ENCODE data around the gene SNX19.

The SNX19 gene

GRCh38 chr11:130873761-130874160 lies 42.5 kb downstream of the SNX19 start:
- Histone ChIP-seq H3K9ac (ENCODE audit: low read length in 2 of 2) (no peak overlapping the region), H3K27me3 (ENCODE audit: control insufficient read depth in 1 of 2, insufficient read depth in 2 of 2, low read length in 2 of 2) (no peaks in the 10 kb centered on the region), H3K4me3 (ENCODE audit: low read length in 2 of 2) (no peak overlapping the region), H3K36me3 (ENCODE audit: control insufficient read depth in 2 of 2, insufficient read depth in 2 of 2, low read length in 2 of 2) (peaks cover 28 to 40% of the 10 kb centered on the region in 2 donors), H3K9me3 (ENCODE audit: control insufficient read depth in 2 of 2, low read length in 2 of 2) (no peaks in the 10 kb centered on the region), H3K4me1 (ENCODE audit: control insufficient read depth, insufficient read depth, low read length) (peaks cover 11% of the 10 kb centered on the region), H3K27ac (ENCODE audit: low read length) (no peak overlapping the region)

GRCh38 chr11:130872981-130873380 lies 43.3 kb downstream of the SNX19 start:
- peaks cover 22 to 33% of the 10 kb centered on the region in 2 donors for H3K36me3 ChIP-seq (ENCODE audit: control insufficient read depth in 2 of 2, insufficient read depth in 2 of 2, low read length in 2 of 2)
- H3K9ac ChIP-seq (ENCODE audit: low read length in 2 of 2), result no peak overlapping the region
- H3K27ac ChIP-seq (ENCODE audit: low read length), result peak overlapping the region; percentile 62
- peaks cover 11% of the 10 kb centered on the region for H3K4me1 ChIP-seq (ENCODE audit: control insufficient read depth, insufficient read depth, low read length)
- H3K4me3 ChIP-seq (ENCODE audit: low read length in 2 of 2), result no peak overlapping the region
- no peaks in the 10 kb centered on the region for H3K27me3 ChIP-seq (ENCODE audit: control insufficient read depth in 1 of 2, insufficient read depth in 2 of 2, low read length in 2 of 2)
- no peaks in the 10 kb centered on the region for H3K9me3 ChIP-seq (ENCODE audit: control insufficient read depth in 2 of 2, low read length in 2 of 2)

DNA sequence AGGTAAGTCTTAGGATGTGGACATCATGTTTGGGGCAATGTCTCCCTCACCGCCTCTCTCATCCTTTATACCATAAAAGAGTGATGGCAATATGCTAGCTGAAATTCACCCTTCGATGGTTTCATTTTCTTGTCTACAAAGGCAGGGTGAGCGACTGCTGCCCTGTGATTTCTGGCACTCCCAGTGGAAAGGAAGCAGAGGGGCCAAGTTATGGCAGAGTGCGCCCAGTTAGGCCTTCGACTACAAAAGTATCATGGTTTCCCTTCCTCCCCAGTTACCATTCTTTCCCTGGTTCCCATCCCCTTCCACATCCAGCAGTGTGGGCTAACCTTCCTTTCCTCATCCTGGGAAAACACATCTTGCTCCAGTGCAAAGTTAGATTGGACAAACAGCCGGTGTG lies 43.8 kb downstream of the SNX19 start:
- Histone ChIP-seq H3K27me3 (ENCODE audit: control insufficient read depth in 1 of 2, insufficient read depth in 2 of 2, low read length in 2 of 2) (no peaks in the 10 kb centered on the region), H3K4me3 (ENCODE audit: low read length in 2 of 2) (no peak overlapping the region), H3K9me3 (ENCODE audit: control insufficient read depth in 2 of 2, low read length in 2 of 2) (no peaks in the 10 kb centered on the region), H3K36me3 (ENCODE audit: control insufficient read depth in 2 of 2, insufficient read depth in 2 of 2, low read length in 2 of 2) (peaks cover 18 to 29% of the 10 kb centered on the region in 2 donors), H3K4me1 (ENCODE audit: control insufficient read depth, insufficient read depth, low read length) (peaks cover 11% of the 10 kb centered on the region), H3K27ac (ENCODE audit: low read length) (peak overlapping the region; percentile 62), H3K9ac (ENCODE audit: low read length in 2 of 2) (no peak overlapping the region)

DNA sequence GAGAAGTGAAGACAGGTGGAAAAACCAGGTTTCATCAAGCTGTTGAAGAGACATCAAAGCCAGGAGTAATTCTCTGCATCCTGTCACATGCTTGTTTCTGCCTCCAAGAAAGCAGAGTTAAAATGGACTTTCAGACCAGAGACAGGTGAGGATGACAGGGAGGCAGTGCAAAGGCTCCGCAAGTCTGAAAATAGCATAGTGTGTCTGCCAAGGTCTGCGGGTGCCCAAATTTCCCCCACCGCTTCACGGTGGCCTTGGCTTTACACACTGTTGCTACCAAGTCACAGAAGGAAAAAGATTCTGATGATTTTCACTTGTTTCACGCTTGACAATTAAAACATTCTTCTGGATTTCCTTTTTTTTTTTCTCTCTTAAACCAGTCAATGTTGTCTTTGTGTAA lies 44.2 kb downstream of the SNX19 start:
- Histone ChIP-seq H3K4me3 (ENCODE audit: low read length in 2 of 2) (no peak overlapping the region), H3K36me3 (ENCODE audit: control insufficient read depth in 2 of 2, insufficient read depth in 2 of 2, low read length in 2 of 2) (peaks cover 14 to 25% of the 10 kb centered on the region in 2 donors), H3K9ac (ENCODE audit: low read length in 2 of 2) (peak overlapping the region in 1 of 2 donors; percentile 5), H3K9me3 (ENCODE audit: control insufficient read depth in 2 of 2, low read length in 2 of 2) (no peaks in the 10 kb centered on the region), H3K27ac (ENCODE audit: low read length) (peak overlapping the region; percentile 62), H3K27me3 (ENCODE audit: control insufficient read depth in 1 of 2, insufficient read depth in 2 of 2, low read length in 2 of 2) (no peaks in the 10 kb centered on the region), H3K4me1 (ENCODE audit: control insufficient read depth, insufficient read depth, low read length) (peaks cover 11% of the 10 kb centered on the region)

DNA sequence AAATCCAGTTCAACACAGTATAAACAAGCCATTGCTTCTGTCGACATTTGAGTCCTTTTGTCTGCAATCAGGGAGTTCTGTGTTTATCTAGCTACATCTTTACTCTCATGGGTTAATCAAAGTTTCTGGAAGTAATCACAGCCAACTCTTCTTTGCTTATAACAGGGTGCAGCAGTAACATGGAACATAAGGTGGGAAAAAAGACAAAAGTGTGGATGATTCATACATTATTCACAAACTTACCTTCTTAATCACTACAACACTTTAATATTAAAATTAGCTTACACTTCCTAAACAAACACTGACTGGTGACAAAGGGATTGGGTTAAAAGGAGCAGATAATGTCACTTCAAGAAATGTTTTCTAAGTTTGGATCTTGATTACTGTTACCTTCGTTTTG lies 44.7 kb downstream of the SNX19 start:
- Histone ChIP-seq H3K4me3 (ENCODE audit: low read length in 2 of 2) (no peak overlapping the region), H3K4me1 (ENCODE audit: control insufficient read depth, insufficient read depth, low read length) (peaks cover 8% of the 10 kb centered on the region), H3K9me3 (ENCODE audit: control insufficient read depth in 2 of 2, low read length in 2 of 2) (no peaks in the 10 kb centered on the region), H3K9ac (ENCODE audit: low read length in 2 of 2) (no peak overlapping the region), H3K36me3 (ENCODE audit: control insufficient read depth in 2 of 2, insufficient read depth in 2 of 2, low read length in 2 of 2) (peaks cover 10 to 22% of the 10 kb centered on the region in 2 donors), H3K27ac (ENCODE audit: low read length) (peak overlapping the region; percentile 62), H3K27me3 (ENCODE audit: control insufficient read depth in 1 of 2, insufficient read depth in 2 of 2, low read length in 2 of 2) (no peaks in the 10 kb centered on the region)

- peaks cover 8% of the 10 kb centered on the region for H3K4me1 ChIP-seq (ENCODE audit: control insufficient read depth, insufficient read depth, low read length)
- H3K36me3 ChIP-seq (ENCODE audit: control insufficient read depth in 2 of 2, insufficient read depth in 2 of 2, low read length in 2 of 2), result peaks cover 0 to 8% of the 10 kb centered on the region in 2 donors
- H3K27ac ChIP-seq (ENCODE audit: low read length), result no peak overlapping the region
- no peak overlapping the region for H3K9ac ChIP-seq (ENCODE audit: low read length in 2 of 2)
- no peaks in the 10 kb centered on the region for H3K9me3 ChIP-seq (ENCODE audit: control insufficient read depth in 2 of 2, low read length in 2 of 2)
- H3K4me3 ChIP-seq (ENCODE audit: low read length in 2 of 2), result no peak overlapping the region
- H3K27me3 ChIP-seq (ENCODE audit: control insufficient read depth in 1 of 2, insufficient read depth in 2 of 2, low read length in 2 of 2), result no peaks in the 10 kb centered on the region
Observed at GRCh38 chr11:130868721-130869390, 47.4 kb downstream of the SNX19 start.

DNA sequence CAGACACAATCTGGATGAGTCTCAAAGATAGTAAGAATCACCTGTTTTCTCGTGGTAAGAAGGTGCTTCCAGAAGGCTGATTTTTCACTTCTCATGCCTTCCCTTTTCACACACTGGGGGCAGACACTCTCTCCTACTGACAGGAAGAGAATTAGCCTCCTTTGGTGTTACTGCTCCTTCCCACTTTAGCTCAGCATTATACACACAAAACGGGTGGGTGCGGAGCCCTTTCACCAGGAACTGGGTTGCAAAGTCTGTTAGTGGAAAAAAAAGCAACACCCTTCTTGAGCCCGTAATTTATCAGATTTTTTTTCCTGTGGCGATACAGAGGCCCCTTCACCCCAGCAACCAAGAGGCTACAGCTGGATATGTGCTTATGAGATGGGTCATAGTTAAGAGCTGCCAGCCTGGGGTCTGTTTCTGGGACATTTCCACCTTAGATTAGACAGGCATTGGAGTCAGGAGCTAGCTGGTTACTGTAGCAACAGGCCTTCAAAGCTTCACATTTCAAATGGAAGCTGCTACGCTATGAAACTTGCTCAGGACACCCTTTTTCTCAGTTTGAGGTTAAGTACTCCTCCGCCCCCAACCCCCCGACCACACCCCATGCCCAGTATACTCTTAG lies 48.1 kb downstream of the SNX19 start:
- H3K9me3 ChIP-seq (ENCODE audit: control insufficient read depth in 2 of 2, low read length in 2 of 2), result no peaks in the 10 kb centered on the region
- H3K27me3 ChIP-seq (ENCODE audit: control insufficient read depth in 1 of 2, insufficient read depth in 2 of 2, low read length in 2 of 2), result no peaks in the 10 kb centered on the region
- H3K27ac ChIP-seq (ENCODE audit: low read length), result no peak overlapping the region
- H3K9ac ChIP-seq (ENCODE audit: low read length in 2 of 2), result no peak overlapping the region
- H3K4me3 ChIP-seq (ENCODE audit: low read length in 2 of 2), result no peak overlapping the region
- peaks cover 8% of the 10 kb centered on the region for H3K4me1 ChIP-seq (ENCODE audit: control insufficient read depth, insufficient read depth, low read length)
- H3K36me3 ChIP-seq (ENCODE audit: control insufficient read depth in 2 of 2, insufficient read depth in 2 of 2, low read length in 2 of 2), result peaks cover 0 to 8% of the 10 kb centered on the region in 2 donors

DNA sequence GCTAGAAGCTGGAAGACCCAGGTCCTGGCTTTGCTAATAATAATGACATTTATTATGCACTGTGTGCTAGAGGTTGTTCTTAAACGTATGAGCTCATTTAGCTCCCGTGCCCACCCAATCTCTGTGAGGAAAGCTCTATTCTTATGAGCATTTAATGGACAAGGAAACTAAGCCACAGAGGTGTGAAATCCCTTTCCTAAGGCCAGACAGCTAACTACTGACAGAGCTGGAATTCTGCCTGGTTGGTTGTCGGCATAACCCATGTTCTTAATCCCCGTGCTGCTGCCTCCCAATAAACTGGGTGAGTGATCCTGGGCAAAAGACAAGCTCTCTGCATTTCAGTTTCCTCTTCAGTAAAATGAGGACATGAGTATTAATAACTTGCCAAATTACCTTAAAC lies 49.4 kb downstream of the SNX19 start:
- Histone ChIP-seq H3K4me3 (ENCODE audit: low read length in 2 of 2) (no peak overlapping the region), H3K9me3 (ENCODE audit: control insufficient read depth in 2 of 2, low read length in 2 of 2) (no peaks in the 10 kb centered on the region), H3K27me3 (ENCODE audit: control insufficient read depth in 1 of 2, insufficient read depth in 2 of 2, low read length in 2 of 2) (no peaks in the 10 kb centered on the region), H3K27ac (ENCODE audit: low read length) (no peak overlapping the region), H3K4me1 (ENCODE audit: control insufficient read depth, insufficient read depth, low read length) (peaks cover 3% of the 10 kb centered on the region), H3K36me3 (ENCODE audit: control insufficient read depth in 2 of 2, insufficient read depth in 2 of 2, low read length in 2 of 2) (peaks cover 0 to 8% of the 10 kb centered on the region in 2 donors), H3K9ac (ENCODE audit: low read length in 2 of 2) (no peak overlapping the region)

- Histone ChIP-seq H3K4me3 (ENCODE audit: low read length in 2 of 2) (no peak overlapping the region), H3K9ac (ENCODE audit: low read length in 2 of 2) (no peak overlapping the region), H3K27me3 (ENCODE audit: control insufficient read depth in 1 of 2, insufficient read depth in 2 of 2, low read length in 2 of 2) (no peaks in the 10 kb centered on the region), H3K27ac (ENCODE audit: low read length) (no peak overlapping the region), H3K9me3 (ENCODE audit: control insufficient read depth in 2 of 2, low read length in 2 of 2) (no peaks in the 10 kb centered on the region), H3K4me1 (ENCODE audit: control insufficient read depth, insufficient read depth, low read length) (peaks cover 6% of the 10 kb centered on the region), H3K36me3 (ENCODE audit: control insufficient read depth in 2 of 2, insufficient read depth in 2 of 2, low read length in 2 of 2) (peaks cover 0 to 8% of the 10 kb centered on the region in 2 donors)
Observed at GRCh38 chr11:130865774-130866114, 50.5 kb downstream of the SNX19 start.

DNA sequence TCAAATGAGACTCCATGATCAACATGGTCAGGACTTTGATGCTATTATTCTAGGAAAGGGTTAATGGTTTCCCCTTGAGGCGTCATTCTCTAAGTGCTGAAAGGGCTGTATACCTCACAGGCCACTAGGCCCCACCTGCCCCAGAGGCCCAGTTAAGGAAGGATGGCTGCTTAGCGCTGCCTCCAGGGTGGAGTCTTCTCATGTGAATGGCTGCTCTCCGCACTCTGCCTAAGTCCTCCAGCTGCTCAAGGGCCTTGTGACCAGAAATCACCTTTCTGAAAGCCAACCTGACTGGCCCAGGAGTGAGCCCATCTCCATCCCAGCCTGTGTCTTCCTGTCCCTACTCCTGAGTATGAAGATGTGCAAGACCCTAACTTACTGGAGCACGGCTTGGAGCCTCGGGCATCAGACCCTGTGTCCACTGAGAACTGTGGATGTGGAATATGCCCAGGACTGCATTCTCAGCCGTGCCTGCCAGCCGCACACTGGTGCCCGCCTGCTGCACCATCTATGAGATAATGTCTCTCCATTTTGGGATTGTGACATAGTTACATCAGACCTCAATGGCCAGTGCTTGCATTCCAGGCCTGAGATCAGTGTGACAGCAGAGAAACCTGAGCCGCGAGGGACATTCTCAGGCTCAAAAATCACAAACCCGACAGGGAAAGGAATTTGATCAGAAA lies 51.0 kb downstream of the SNX19 start:
- peaks cover 0 to 6% of the 10 kb centered on the region in 2 donors for H3K36me3 ChIP-seq (ENCODE audit: control insufficient read depth in 2 of 2, insufficient read depth in 2 of 2, low read length in 2 of 2)
- H3K9ac ChIP-seq (ENCODE audit: low read length in 2 of 2), result peak overlapping the region in 1 of 2 donors; percentile 47
- H3K4me1 ChIP-seq (ENCODE audit: control insufficient read depth, insufficient read depth, low read length), result peaks cover 6% of the 10 kb centered on the region
- no peak overlapping the region for H3K27ac ChIP-seq (ENCODE audit: low read length)
- H3K27me3 ChIP-seq (ENCODE audit: control insufficient read depth in 1 of 2, insufficient read depth in 2 of 2, low read length in 2 of 2), result no peaks in the 10 kb centered on the region
- no peaks in the 10 kb centered on the region for H3K9me3 ChIP-seq (ENCODE audit: control insufficient read depth in 2 of 2, low read length in 2 of 2)
- H3K4me3 ChIP-seq (ENCODE audit: low read length in 2 of 2), result no peak overlapping the region

Data from stomach smooth muscle (tissue), 2 donors.